ENCODE data around the gene GATA2.

Gene GATA2

DNA sequence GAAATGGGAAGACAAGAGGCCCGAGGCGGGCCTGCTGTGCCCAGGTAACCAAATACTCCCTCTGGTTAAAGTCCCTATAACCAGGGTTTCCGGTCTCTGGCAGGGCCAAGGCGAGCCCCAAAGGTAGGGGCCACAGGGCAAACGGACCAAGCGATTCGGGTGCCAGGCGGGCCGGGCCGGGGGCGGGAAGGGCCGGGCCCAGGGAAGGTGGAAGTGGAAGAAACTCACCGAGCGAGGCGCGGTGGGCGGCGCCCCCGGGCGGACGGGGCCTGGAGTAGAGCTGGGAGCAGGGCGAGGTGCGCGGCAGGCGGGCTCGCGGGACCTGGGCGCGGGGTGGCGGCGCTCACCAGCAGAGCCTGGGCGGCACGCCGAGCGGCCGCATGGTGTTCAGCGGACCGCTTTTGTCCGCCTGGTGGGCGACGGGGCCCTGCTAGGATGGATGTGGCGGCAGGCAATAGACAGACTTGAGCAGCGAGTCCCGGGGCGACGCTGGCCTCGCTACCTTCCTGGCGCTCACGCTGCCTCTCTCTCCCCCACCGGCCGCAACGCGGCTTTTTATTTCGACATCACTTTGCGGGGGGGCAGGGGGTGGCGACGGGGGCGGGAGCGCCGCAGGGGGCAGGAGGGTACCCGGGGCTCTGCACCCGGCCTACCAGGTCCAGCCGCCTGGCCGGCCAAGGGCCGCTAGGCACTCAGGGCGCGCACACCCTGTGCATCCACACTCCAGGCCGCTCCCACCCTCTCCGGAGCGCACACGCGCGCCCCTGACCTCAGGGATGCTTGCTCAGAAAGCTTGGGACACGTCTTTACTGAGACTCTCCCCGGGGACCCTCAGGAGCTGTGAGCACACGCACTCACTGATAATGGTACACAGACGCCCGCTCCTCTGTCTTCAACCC is at the start of gene GATA2:
Gene GATA2, minus strand, starts transcription at position 531 of the 899 bp plus-strand sequence. CDS start 6,170 bp downstream, outside the sequence.
- no peak for DNase-seq (ENCODE audit: low spot score)

DNA sequence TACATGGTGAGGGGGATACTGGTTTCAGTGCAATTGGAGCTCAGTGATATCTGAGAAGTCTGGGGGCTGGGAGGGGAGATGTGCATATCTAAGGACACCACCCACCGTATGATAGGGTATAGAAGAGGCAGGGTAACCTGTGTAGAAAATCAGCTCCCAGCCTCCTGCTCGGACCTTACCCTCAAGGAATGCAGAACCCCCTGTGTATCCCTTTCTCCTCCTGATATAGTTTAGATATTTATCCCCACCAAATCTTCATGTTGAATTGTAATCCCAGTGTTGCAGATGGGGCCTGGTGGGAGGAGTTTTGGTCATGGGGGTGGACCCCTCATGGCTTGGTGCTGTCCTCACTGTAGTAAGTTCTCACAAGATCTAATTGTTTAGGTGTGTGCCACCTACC is 48.2 kb upstream of the GATA2 start:
- no peak for DNase-seq (ENCODE audit: low spot score)

DNA sequence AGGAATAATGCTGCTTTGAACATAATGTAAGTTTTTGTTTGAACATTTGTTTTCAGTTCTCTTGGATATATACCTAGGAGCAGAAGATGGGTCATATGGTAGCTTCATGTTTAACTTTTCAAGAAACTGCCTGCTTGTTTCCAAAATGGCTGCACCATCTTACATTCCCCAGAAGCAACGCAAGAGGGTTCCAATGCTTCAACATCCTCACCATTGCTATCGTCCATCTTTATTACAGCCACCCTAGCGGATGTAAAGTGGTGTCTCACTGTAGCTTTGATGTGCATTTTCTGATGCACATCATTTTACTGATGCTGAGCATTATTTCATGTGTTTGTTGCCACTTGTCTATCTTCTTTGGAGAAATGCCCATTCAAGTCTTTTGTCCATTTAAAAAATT is 46.4 kb upstream of the GATA2 start:
- DNase-seq (ENCODE audit: low spot score), result no peak

DNA sequence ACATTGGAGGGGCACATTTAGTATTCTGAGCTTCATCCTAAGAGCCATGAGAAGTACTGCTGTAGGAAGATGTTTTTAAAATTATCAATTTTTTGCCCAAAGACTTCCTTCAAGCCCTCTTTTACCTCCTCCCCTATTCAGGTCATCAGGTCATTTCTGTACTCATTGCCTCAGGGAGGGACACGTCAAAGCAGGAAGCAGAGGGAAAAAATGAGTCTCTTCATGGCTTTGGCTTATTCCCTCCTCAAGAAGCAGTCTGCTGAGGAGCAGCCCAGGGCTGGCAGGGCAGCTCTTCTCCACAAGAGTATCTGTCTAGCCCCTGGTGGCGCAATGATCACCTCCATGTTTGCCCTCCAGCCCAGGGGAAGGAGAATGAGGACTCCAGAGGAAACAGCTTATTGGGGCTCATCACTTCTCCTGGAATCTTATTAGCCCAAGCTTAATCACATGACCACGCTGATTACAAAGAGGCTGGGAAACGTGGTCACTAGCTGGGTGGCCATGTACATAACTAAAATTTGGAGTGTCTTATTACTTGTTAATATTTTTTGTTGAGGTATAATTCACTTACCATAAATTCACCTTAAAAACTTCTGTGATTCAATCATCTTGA is 44.2 kb upstream of the GATA2 start:
- DNase-seq (ENCODE audit: low spot score), result no peak

DNA sequence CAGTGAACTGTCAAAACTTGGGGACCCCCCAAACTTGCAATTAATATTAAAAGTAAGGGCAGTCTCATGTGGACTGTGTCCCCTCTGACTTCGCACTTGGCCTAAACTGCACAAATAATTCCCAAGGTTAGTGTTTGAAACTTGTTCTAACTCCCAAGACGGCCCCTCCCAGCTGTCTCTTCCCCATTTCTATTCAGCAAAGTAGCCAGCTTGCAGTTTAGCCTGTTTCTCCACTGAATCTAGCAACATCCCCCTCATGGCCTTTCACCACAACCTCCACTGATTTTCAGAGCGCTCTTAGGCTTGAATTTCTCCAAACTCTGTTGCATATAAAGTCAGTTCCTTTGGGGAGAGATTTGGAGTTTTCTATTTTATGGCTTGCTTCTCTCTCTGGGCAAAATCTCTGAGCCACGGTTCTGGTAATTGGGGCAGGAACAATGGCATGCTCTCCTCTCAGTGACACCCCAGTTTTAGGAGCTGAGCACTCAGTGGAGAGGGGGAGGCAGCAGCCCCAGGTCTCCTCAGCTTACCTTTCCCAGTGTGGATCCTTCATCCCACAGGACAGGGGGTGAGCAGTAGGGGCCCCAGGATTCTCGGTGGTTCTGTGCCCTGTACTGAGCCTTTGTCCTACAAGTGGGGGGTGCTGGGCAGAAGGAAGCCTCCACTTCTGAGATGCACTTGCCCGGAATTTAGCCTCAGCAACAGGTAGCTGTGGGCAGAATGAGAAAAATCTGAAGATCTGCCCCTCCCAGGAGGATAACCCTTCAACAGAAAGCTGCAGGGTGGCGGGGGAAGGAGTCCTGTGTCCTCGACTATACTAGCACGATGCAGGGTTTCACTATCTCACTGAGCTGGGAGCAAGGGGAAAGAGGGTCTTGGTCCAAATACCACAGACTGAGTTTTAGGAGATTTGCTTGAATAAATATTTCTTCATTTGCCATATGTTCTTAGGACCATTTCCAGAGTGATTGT is 39.3 kb upstream of the GATA2 start:
- no peak for DNase-seq (ENCODE audit: low spot score)

DNA sequence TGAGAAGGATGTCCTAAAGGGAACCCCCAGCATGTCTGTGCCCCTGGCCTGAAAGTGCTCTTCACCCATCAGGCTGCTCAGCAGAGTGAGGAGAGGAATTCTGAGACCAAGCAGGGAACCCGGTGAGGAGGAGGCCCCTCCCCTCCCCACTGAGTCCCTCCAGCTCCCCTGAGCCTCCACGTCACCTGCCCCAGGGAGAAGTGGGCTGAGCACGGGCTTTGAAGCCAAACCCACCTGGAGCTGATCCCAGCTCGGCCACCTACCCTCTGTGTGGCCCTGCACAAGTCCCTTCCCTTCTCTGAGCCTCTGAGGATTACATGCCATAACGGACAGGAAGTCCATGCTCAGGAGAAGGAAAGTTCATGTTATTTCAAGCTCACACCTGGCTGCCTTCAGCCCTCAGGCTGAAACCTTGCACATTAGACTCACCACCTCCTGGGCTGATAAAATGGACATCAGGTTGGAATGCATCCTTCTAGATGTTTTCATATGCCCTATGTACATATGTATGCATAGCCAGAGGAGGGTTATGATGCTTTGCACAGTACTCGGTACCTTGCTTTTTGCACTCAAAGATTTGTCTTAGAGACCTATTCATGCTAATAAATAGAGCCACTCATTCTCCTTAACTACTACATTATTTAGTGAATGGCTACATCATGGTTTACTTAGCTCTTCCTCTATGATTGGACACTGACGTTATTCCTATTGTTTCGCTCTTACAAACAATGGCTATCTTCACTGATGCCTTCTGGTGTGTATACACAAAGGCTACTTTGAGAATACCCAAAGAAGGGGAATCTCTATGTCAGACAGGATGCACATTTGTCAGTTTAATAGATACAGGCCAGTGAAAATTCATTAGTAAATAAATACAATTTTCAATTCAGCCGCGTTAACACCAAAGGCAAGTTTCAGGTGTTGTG is 31.6 kb upstream of the GATA2 start:
- peak; percentile 46 for DNase-seq (ENCODE audit: low spot score)

DNA sequence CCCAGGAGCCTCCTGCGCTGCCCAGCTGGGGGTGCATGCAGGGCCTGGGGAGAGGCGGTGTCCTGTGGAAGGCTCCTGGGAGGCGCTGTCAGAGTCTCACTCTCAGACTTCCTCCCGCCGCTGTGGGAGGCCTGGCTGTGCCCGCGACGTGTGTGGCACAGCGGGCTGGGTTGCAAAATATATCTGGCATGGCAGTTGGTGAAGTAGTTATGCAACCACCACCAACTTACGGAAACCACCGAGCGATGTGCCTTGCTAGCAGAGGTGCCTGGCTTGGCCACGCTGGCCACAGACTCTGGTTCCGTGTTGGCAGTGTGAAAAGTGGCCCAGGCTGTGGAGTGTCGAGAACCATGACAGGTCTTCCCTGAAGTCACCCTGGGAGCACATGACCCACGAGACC is 30.6 kb upstream of the GATA2 start:
- no peak for DNase-seq (ENCODE audit: low spot score)

DNA sequence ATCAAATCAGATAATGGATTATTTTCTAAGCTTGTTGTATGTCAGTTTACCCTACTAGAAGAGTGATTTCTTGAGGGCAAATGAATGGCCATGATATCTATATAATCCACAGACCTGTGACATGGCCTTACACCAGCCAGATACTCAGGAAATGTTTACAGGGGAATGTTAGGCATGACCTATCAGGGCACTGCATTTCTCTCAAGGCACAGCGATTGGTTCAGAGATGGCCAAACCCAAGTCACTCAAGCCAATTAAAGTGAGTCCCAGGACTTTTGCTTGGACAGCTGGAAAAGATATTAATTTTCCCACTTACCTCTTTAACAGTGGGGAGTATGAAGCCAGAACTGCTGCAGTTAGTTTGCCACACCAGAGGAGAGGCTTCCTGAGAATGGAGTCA is 28.7 kb upstream of the GATA2 start:
- DNase-seq (ENCODE audit: low spot score), result no peak

DNA sequence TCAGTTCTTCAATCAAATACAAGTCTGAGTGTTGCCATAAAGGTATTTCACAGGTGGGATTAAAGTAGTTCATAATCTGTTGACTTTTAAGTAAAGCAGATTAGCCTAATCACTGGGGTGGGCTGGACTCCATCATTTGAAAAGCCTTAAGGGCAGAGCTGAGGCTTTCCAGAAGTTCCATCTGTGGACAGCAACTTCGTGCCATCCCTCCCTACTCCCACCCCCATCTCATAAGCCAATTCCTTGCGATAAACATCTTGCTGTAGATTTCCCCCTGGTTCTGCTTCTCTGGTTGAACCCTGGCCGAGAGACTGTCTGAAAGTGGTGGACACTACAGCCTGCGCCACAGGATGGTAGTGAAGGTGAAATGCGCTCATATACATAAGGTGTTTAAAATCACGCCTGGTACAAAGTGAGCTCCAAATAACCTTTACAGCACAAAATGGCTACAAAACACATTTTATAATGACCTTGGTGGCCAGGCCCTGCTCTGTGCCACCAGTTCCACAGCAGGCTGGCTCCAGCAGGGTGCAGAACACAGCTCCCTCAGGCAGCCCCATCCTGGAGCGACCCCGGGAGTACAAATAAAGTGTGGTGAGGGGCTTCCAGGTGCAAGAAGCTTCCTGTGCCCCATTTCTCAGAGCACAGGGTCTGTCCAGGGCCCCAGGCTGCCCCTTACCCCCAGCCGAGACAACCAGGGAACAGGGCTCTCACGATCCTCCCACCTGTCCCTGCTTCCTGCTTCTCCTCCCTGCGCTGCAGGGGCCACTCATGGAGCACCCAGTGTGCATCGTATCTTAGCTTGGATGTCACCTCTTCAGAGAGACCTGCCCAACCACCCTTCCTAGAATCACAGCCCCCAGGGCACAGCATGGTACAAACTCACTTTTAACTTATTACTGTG is 25.8 kb upstream of the GATA2 start:
- DNase-seq (ENCODE audit: low spot score), result no peak

DNA sequence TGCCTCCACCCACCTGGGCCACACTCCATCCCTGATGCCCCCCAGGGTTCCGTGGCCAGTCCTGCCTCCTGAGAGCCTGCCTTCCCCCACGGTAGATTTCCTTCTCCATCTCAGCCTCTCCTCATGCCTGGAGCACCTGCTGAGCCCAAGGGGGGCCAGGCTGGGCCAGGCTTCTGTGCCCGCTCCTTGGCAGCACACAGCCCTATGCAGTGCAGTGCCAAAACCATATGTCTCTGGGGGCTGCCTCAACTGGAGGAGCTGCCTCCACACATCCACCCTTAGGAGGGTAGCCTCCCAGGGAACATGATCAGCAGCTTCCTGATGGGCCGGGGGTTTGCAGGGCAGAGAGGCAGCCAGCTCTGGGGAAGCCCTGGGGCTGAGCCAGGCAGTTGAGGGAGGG is 24.6 kb upstream of the GATA2 start:
- DNase-seq (ENCODE audit: low spot score), result no peak

DNA sequence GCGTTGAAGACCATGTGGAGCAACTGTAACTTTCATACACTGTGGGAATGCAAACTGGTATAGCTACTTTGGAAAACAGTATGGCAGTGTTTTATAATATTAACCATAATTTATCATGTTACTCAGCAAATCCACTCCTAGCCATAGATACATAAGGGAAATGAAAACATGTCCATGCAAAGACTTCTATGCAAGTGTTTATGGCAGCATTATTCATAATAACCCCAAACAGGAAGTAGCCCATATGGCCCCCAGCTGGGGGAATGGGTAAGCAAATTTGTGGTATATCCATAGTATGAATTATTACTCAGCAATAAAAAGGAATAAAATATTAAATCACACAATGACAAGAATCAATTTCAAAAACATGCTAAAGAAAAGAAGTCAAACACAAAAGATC is 23.0 kb upstream of the GATA2 start:
- DNase-seq (ENCODE audit: low spot score), result no peak

DNA sequence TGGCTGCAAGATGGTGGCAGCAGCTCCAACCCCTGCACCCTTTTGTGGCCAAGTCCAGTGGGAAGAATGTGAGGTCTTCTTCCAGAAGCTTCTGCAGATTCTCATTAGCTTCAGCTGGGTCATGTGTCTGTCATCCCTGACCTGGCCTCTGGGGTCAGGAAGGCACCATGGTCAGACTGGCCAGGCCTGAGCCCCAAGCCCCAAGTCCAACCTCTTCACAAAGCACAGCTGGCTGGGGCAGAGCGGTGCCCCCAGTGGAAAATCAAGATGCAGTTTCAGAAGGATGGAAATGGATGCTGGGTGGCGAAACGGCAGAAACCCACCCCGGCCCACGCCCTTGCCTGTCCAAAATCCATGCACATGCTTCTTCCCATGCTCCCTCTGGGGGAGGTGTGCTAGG is 15.9 kb upstream of the GATA2 start:
- no peak for DNase-seq (ENCODE audit: low spot score)

DNA sequence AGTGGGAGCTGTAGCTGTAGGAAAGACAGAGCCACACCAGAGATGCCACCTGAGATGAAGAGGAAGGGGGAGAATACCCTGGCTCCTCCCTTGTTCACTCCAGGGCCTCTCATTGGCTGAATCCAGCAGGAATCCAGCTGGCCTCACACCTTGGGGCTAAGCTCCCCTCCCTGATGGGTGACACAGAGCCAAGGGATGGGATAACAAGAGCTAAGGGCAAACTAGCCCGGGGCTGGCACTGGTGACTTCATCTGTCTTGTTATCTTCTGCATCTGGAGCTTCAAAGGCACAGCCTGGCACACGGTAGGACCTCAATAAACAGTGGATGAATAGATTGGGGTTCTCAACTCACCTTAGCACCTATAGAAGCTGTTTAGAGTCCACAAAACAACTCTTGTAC is 13.8 kb upstream of the GATA2 start:
- no peak for DNase-seq (ENCODE audit: low spot score)

DNA sequence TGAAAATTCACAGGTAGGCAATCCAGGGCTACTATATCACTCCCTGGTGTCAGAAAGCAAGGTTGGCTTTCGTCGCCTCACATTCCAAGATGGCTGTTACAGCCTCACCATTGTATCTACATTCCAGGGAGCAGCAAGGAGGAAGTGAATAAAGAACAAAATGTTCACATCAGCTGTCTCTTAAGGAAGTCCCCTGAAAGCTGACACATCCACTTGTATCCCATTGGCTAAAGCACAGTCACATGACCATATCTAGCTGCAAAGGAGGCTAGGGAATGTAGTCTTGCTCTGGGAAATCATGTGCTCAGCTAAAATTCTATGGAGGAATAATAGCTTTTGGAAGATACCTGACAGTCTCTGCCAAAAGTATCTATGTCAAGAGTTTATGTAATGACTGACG is 12.8 kb upstream of the GATA2 start:
- no peak for DNase-seq (ENCODE audit: low spot score)

DNA sequence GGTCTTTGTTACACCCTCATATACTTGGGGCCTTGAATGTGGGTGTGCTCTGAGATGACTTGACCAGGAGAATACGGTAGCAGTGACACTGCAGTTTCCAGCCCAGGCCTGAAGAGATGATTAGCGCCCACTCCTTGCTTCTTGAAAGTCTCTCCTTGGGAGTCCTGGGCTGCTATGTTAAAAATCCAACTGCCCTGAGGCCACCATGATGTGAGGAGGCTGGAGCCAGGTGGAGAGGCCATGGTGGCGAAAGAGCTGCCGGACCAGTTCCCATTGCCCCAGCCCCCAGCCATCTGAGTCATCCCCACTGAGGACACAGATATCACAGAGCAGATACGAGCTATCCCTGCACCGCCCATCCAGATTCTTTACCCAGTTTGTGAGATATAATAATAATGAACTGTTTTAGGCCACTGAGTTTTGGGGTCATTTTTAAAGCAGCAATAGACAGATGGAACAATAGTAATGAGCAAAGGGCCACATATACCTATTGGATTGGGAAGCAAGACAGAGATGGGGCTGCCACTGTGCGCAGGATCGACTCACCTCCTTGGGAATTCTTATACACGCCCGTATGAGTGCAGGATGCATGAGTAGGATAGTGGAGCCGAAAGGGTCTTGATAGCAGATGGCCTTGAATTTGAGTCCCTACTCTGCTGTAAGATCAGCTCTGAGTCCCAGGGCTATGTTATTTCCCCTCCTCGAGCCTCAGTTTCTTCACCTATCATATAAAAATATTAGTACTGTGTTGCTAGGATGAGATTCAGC is 12.1 kb upstream of the GATA2 start:
- DNase-seq (ENCODE audit: low spot score), result no peak

DNA sequence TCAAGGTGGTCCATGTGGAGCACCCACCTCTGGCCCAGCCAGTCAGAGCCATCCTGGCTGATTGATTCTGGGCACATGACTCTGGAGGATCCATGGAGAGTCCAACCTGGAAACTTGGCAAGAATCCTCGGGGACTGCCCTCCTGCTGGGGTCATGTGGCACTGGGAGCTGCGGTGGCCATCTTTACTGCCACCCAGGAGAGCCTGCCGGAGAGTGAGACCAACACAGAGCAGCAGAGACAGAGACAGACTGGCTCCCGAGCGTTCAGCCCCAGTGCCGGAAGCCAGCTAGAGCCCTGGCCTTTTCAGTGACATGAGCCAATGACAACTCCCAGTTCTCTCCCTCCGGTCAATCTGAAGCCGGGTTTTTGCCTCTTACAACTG is 11.5 kb upstream of the GATA2 start:
- no peak for DNase-seq (ENCODE audit: low spot score)

DNA sequence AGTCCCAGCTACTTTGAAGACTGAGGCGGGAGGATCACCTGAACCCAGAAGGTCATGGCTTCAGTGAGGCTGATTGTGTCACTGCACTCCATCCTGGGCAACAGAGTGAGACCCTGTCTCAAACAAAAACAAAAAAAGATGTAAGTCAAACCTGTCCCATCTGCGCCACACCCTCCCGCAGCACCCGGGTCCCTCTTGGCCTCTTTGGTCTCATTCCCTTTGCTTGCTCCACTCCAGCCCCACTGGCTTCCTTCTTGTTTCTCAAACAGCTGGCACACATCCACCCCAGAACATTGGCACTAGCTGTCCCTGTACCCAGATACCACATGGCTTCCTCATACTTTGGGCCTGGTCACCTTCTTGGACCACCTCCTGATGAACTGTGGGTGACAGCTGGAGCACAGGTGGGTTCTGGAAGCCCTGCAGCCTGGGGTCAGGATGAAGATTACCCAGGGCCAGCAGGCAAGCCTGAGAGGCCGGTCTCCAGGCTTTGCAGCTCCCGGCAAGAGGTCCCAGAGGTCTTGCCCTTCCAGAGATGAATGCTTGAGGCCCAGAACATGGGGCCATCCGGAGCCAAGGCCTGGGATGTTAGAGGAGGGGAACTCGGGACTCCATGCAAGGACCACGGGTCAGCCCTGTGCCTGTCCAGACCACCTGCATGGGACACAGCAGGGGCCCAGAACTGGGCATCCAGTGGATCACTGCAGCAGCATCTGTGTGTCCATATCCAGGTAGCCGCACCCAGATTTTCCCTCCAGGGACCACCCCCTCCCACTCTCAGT is 10.9 kb upstream of the GATA2 start:
- DNase-seq (ENCODE audit: low spot score), result no peak

DNA sequence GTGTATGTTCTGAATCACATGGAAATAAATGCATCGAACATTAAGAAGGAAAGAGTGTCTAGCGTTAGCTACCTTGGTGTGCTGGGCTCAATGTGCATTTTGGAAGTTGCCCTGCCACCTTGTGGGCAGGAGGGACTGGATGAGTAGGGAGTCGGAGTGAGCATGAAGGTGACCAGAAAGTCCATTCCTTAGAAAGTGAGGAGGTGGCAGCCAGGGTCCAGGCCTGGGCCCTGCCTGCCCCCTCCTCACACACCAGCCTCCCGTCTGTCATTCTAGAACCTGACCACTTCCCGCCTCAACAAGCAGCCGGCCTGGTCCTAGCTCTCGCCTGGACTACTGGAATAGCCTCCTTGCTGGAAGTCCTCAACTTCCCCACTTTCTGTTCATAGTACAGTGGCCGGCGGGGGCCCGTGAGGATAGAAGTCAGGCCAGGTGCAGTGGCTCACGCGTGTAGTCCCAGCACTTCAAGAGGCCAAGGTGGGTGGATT is 10.2 kb upstream of the GATA2 start:
- no peak for DNase-seq (ENCODE audit: low spot score)

DNA sequence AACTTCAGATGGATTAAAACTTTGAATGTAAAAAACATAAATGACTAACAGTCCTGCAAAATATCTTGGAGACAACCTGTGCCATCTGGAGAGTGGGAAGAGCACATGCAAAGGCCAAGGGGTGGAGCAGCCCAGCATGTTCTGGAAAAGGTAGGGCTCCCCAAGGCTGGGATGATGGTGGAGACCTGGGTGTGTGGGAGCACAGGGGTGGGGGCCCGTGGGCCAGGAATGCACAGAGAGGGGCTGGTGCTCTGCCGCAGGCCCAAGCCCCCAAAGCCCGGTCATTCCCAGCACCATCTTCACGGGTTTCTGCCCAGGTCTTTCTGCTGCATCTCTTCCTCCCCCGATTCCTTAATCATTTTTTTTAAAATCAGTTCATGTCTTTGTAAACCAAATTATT is 9.7 kb upstream of the GATA2 start:
- no peak for DNase-seq (ENCODE audit: low spot score)
